ENCODE results near the gene RAD51B.
"Not testable (repeated sequence)": the region's sequence is repeated elsewhere in the genome, so short reads cannot be mapped to it uniquely, and the experiment has no call there.

Gene RAD51B

DNA sequence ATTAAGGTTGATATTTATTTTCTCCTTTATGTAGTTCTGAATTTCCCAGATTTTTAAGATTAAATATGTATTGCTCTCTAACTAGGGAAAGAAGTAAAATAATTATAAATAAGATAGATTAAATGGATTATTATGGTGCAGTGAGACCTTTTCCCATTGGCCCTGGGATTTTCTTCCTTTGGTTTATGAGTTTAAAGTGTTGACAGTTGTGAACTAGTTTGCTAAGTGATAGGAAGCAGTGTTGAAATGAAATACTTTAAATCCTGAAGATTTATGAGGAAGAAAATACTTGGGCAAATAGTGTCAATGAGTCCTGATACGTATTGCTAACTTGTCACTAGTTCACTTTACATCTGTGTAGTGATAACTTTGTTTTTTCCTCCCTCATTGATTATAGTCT, 188.9 kb downstream of the RAD51B start:
- Histone ChIP-seq H3K4me3 (no peak overlapping the region), H3K27ac (peak overlapping the region in 1 of 21 experiments; percentile 51)

DNA sequence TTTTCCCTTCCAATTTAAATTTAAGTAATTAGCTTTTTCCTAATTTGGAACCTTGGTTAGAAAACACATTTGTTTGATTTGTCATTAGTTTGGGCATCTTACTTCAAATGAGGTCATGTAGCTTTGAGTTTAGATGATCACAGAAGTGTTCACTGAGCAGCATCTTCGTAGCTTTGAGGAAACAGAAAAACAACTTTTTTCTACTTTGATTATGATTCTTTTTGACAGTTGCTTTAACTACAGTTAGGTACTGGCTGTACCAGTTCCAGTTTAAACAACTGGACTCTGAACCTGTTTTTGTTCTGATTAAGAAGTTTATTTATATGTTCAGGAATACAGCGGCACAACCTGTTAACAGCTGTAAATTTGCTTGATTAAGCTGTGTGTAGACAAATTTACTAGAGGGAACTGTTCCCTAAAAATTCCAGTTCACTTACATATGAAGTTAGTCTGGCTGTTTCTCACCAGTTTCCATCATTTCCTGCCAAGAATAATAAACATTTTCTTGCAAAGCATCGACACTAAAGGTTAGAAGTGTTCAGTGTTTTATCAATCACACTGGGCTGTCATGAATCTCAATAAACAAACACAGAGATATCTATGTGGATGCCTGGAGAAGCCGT, 191.9 kb downstream of the RAD51B start:
- Histone ChIP-seq H3K4me3 (no peak overlapping the region), H3K27ac (peak overlapping the region in 4 of 21 experiments; percentile 3 to 53 (median 4))

DNA sequence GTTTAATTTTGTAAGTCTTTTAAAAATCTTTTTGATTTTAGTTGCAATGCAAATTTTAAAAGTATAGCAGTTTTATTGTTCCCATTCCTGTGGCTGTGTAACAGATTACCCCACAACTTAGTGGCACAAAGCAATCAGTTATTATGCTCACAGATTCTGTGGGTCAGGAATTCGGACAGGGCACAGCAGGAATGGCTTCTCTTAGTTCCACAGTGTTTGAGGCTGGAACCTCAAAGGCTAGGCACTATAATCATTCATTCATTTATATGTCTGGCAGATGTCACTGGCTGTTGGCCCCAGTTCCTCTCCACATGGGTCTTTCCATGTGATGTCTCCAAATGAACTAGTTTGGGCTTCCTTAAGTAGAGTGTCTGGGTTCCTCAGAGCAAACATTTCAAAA, 193.3 kb downstream of the RAD51B start:
- Histone ChIP-seq H3K4me3 (no peak overlapping the region), H3K27ac (peak overlapping the region in 2 of 21 experiments; percentile 6 to 35)

DNA sequence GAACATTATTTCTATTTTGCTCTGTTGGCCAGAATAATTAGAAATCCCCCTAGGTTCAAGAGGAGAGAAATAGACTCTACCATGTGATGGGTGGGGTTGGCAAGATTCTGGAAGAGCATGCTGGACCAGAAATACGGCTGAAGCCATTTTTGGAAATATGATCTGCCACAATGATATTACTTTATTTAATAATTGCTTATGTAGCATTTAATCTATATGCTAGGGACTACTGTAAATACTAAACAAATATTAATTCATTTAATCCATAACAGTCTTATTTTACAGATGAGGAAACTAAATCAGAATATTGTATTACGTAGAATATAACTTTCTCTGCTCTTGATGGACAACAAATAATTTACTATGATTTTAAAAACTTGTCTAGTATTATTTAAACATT, 193.7 kb downstream of the RAD51B start:
- Histone ChIP-seq H3K4me3 (no peak overlapping the region), H3K27ac (peak overlapping the region in 2 of 21 experiments; percentile 6 to 35)

GRCh38 chr14:68014771-68015170, 195.2 kb downstream of the RAD51B start:
- no peak overlapping the region for H3K27ac ChIP-seq
- H3K4me3 ChIP-seq, result no peak overlapping the region

DNA sequence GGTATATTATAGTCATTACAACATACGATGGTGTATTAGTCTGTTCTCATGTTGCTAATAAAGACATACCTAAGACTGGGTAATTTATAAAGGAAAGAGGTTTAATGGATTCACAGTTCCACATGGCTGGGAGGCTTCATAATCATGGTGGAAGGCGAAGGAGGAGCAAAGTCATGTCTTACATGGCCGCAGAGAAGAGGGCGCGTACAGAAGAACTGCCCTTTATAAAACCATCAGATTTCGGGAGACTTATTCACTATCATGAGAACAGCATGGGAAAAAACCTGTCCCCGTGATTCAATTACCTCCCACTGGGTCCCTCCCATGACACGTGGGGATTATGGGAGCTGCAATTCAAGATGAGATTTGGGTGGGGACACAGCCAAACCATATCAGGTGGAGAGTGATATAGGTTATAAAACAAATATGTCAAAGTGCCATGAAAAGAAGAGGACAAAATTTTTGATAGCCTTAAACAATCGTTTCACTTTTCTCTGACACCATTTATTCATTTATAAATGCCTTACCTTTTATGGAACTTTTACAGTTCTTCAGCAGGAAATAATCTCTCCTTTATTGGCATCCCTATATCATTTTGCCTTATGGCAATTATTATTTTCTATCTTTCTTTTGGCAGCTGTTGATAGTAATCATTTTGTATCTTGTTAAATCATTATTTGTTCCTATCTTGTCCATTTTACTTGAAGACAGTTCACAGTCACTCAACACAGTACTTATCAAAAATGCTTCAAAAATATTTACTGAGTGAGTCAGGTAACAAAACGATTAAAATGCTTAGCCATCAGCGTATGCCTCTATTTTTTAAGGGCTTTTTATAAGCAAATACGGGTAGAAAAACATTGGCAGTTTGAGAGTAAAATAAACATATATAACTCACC, 196.0 kb downstream of the RAD51B start:
- Histone ChIP-seq H3K27ac (no peak overlapping the region), H3K4me3 (no peak overlapping the region)

GRCh38 chr14:68016255-68016914, 196.8 kb downstream of the RAD51B start:
- Histone ChIP-seq H3K27ac (peak overlapping the region in 1 of 21 experiments; percentile 9), H3K4me3 (no peak overlapping the region)

DNA sequence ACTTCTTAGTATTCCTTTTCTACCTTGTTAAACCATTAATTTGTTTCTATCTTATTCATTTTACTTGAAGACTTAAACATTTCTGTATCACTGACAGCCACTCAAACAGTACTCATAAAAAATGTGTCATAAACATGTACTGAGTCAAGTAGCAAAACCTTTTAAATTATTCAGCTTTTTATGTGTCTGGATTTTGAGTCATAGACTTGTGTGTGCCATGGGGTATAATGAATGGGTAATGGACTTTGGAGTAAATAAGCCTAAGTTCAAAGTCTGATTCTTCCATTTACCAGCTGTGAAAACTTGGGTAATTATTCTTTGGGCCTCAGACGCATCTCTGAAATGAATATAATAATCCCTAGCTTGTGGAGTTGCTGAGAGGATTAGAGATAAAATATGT, 199.0 kb downstream of the RAD51B start:
- Histone ChIP-seq H3K4me3 (no peak overlapping the region), H3K27ac (no peak overlapping the region)

- H3K4me3 ChIP-seq, result no peak overlapping the region
These were observed 200.9 kb downstream of the RAD51B start for GRCh38 chr14:68020493-68020892.

DNA sequence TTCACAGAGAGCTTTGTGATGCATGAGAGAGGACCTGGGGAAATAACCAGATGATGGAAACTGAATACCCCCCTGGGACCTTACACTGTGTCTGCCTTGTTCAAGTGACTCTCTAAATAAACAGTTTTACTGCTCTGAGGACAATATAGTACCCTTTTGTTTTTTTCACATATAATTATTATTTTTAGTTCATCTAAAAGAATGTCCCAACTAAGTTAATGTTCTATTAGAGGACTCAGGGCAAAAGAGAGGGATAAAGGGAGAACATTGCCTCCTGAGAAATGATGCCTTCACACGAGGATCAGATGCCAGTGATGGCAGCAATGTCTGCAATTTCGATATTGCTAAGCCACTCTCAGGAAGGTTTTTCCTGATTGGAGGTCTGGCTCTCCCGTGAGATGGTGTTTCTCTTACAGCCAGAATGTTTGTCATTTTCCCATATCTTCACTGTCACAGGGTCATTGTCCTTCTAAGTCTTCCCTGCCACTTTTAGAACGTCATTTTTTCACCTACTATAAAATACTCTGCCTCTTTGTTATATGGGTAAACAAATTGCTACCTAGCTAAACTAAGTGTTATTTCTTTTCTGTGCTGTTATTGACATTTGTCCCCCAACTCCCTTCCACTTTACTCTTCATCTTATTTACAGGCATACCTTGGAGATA, 201.6 kb downstream of the RAD51B start:
- no peak overlapping the region for H3K27ac ChIP-seq
- no peak overlapping the region for H3K4me3 ChIP-seq

More at GRCh38 chr14:68020493-68020892, 200.9 kb downstream of the RAD51B start:
- H3K27ac ChIP-seq, result no peak overlapping the region

- Histone ChIP-seq H3K27ac (no peak overlapping the region), H3K4me3 (no peak overlapping the region)
These were observed 207.7 kb downstream of the RAD51B start for GRCh38 chr14:68027276-68027675.

GRCh38 chr14:68028075-68028474, 208.5 kb downstream of the RAD51B start:
- no peak overlapping the region for H3K4me3 ChIP-seq
- no peak overlapping the region for H3K27ac ChIP-seq

- not testable (repeated sequence) for H3K4me3 ChIP-seq, H3K27ac ChIP-seq
These were observed 211.4 kb downstream of the RAD51B start for GRCh38 chr14:68031011-68031410.

DNA sequence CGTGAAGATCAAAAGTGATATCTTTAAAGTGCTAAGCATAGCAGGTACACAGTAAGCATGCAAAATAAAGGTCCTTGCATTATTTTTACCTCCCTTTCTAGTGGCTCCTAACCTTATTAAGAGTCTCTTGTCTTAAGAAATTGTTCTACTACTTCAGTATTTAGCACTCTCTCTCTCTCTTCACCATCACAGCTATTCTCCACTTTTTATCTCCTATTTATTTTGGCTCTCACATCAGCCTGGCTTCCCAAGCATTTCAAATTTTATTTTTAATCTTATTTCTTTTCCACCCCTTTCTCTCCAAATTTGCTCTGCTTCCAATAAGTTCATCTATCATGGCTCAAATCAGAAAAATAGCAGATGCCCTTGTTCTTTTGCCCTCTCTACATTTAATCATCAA, 212.6 kb downstream of the RAD51B start:
- Histone ChIP-seq H3K27ac (no peak overlapping the region), H3K4me3 (no peak overlapping the region)

DNA sequence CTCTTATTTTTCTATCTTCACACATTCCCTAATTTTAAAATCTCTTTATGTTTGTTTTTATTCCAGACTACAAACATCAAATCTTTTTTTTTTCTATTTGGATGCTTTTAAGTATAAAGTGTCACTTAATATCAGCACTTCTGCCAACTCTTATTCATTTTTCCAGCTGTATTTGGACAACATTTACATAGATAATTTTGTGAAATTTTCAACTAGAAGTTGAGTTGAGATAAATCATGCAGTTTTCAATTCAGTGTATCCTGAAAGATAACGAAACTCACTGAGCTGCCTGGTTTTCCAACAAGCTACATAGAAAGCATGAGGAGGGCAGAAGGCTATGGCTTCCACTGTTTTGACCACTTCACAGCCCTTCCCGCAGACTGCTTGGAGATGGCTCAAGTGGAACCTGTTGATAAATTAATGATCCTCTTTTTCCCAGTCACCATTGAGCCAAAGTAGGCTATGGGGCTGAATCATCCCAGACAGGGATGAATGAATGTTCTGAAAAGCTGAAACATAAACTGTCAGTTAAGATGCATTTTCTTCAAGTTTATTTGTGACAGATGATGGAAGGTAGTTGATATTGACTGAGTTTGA, 213.9 kb downstream of the RAD51B start:
- Histone ChIP-seq H3K27ac (no peak overlapping the region), H3K4me3 (no peak overlapping the region)

GRCh38 chr14:68034896-68035295, 215.3 kb downstream of the RAD51B start:
- H3K4me3 ChIP-seq, result no peak overlapping the region
- H3K27ac ChIP-seq, result no peak overlapping the region

DNA sequence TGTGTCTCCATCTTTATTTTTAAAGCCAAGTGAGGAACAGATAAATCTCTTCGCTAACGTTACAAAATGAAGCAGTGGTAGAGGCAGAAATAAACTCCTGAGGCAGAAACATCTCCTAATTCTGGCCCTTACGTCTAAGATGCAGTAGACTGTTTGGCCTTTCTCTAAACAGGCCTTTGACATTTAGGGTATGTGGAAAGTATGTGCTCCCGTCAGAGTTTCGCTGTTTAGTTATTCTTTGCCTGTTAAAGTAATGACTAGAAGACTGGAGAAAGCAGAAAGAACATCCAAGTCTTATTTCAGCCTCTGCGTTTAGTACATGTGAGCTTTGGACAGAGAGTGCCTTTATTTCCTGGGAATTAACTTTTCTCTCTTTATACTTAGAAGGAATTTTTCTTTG, 216.6 kb downstream of the RAD51B start:
- Histone ChIP-seq H3K27ac (no peak overlapping the region), H3K4me3 (no peak overlapping the region)

GRCh38 chr14:68039593-68039992, 220.0 kb downstream of the RAD51B start:
- H3K4me3 ChIP-seq, result no peak overlapping the region
- no peak overlapping the region for H3K27ac ChIP-seq

DNA sequence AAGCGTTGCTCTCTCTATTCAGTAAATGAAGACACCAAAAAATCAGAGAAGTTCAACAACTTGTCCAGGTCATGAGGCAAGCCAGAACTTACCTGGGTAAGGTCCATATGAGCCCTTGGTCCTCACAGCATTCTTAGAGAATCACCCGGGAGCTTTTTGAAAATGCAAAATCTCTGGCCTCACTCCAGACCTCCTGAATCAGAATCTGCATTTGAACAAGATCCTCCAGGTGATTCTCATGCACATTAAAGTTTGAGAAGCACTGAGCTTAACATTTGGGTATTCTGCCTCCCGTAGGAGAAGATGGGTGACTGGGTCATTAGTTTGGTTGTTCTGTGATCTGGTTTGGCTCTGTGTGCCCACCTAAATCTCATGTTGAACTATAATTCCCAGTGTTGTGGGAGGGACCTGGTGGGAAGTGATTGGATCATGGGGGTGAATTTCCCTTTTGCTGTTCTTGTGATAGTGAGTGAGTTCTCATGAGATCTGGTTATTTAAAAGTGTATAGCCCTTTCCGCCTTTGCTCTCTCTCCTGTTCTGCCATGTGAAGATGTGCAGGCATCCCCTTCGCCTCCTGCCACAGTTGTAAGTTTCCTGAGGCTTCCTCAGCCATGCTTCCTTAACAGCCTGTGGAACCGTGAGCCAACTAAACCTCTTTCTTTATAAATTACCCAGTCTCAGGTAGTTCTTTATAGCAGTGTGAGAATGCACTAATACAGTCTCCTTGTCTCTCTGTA, 221.2 kb downstream of the RAD51B start:
- H3K4me3 ChIP-seq, result no peak overlapping the region

More for the DNA sequence above, 221.2 kb downstream of the RAD51B start:
- peak overlapping the region in 7 of 21 experiments; percentile 7 to 64 (median 54) for H3K27ac ChIP-seq

All from skin epidermis (tissue), 12 donors.